WI38 (cell line): ENCODE results near the gene SCAMP1.

Source experiments
- H3K4me3 ChIP-seq: 2 replicates; pipeline ENCODE4 v1.5.1; 2011; ENCODE audit warnings: low read depth, mild to moderate bottlenecking, control low read depth, low read length
- CTCF ChIP-seq: IDR thresholded peaks from 2 replicates; pipeline ENCODE4 v1.5.1; 2012; ENCODE audit warnings: low read depth, mild to moderate bottlenecking, control low read depth, low read length

The SCAMP1 gene

DNA sequence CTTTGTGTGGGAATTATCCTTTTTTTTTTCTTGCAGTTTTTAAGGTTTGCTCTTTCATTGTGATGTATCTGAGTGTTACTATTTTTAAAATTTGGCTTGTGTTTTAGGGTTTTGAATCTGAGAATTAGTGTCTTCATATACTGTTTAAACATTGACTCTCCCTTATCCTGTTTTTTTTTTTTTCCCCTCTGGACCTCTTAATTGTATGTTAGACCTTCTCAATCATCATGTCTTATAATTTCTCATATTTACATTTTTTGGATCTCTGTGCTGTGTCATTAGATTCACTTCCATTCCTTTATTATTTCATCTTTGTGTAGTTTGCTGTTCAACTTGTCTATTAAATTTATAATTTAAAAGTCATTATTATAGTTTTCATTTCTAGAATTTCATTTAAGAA is 47.0 kb downstream of the SCAMP1 start:
- H3K4me3 ChIP-seq = no peak overlapping the region
- TF ChIP-seq CTCF = no peak

- H3K4me3 ChIP-seq = no peak overlapping the region
- TF ChIP-seq CTCF = no peak
Observed at GRCh38 chr5:78411586-78411985, 51.2 kb downstream of the SCAMP1 start.

DNA sequence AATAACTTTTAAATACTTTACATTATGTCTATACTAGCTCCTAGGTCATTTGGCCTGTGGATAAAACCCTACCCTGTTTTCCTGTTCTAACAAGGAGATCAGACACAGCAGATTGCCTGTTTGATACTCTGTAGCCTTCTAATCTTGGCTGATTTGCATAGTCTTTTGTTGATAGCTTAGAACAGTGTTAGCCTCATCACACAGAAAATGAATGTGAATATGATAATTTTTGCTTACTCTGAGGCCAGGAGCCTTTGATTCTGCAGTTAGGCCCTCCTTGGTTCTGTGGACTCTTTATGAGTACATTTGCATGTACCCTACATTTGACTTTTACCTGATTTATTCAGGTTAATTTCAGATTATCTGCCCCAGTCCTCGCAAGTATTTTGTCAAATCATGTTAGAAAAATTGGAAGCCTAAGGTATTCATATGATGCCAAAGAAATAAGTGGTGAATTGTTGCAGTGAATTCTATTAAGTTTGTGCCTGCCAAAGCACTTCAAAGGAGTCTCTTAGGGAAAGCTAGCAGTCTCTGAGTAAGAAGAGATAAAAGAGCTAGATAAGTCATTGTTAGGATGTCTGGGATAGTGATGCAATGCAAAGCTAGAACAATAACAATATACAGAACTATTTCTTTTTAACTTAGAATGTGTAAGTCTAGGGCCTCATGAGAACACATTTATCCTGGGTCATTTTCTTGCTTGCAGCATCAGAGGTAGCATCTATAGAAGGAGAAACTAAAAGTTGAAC is 56.4 kb downstream of the SCAMP1 start:
- no peak overlapping the region for H3K4me3 ChIP-seq
- no peak for TF ChIP-seq CTCF

DNA sequence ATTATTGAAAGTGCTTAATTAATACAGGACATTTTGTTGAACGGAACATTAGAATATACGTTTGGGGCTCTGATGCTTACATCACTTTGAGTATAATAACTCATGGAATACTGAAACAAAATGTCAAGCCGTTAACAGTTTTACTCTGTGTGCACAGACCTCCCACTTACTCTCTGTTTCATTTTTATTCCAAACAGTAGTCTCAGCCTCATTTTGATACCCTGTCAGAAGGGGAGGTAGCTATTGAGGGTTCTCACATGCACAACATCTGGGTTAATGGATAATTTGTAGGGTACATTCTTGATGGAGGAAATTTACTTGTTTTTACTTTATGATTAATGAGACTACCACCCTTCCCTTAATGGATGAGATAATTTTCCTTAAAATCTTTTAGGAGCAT is 59.0 kb downstream of the SCAMP1 start:
- TF ChIP-seq CTCF = no peak
- no peak overlapping the region for H3K4me3 ChIP-seq

DNA sequence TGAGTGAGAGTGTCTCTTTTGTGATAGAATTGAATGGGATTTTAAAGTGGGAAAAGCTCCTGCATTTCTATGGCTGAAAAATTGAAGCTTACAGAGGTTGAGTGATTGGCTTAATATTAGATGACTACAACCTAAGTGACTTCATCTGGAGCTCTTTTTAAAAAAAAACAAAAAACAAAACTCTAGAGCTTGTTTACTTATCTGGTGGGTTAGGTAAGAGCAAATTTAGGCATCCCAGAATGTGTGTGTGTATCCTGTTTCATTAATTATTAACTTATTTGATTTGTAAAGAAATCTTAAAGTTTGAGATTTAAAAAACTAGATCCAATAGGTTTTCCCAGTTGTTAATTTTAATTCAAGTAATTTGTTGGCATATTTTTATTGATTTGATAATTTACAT is 60.1 kb downstream of the SCAMP1 start:
- no peak overlapping the region for H3K4me3 ChIP-seq
- TF ChIP-seq CTCF = no peak

- no peak overlapping the region for H3K4me3 ChIP-seq
- TF ChIP-seq CTCF = no peak
Observed at GRCh38 chr5:78424665-78425064, 64.2 kb downstream of the SCAMP1 start.

DNA sequence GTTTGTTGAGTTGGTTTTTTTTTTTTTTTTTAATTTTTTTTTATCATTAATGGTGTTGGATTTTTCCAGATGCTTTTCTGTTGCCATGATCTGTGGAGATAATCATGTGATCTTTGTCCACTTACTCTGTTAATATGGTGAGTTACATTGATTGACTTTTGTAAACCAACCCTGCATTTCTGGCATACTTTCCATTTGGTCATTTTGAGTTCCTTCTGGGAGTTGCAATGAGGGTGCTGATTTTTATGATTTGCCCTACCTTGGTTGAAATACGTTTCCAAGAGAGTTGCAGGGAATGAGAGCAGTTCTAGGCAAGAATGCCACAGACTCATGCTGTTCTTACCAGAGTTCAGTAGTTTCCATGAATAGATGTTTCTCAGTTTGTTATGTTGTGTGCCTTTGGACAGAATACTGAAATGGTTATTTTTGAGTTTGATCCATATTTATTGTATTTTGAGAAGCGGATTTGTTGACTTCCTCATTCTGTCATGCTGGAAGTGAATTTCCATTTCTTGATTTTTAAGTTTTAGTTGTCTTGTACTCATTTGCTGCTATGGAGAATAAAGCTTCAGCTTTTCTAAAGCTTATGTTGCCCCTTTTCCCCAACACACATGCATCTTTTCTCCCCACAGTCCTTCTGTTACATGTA is 69.0 kb downstream of the SCAMP1 start:
- no peak for TF ChIP-seq CTCF

More for the DNA sequence above, 69.0 kb downstream of the SCAMP1 start:
- no peak overlapping the region for H3K4me3 ChIP-seq
